Right renal cortex interstitium (tissue), 3 donors: ENCODE results near the gene UBE2Q1. TPM values are rescaled to one million over a fixed set of nuclear protein-coding genes. Genes with fewer than 3 reads are reported as not detected.

Experiments used
- DNase-seq, 3 donors: peaks; one replicate each; pipeline ENCODE4 v3.0.0-alpha.2; 2013; ENCODE audit warnings: low read depth in 3 of 3, low spot score in 2 of 3
- polyA plus RNA-seq, 3 donors: library from polyadenylated mRNA; unstranded; fragments of 120-200 nt; gene quantifications; one replicate each; pipeline ENCODE4 v1.2.1, GENCODE V29; 2013; ENCODE audit not compliant: insufficient read length in 3 of 3

Gene UBE2Q1
- polyA plus RNA-seq, 3 donors = 107 to 136 (median 124) TPM

- DNase-seq = no peak
Observed at GRCh38 chr1:154578058-154578418, 19.6 kb upstream of the UBE2Q1 start.

- no peak for DNase-seq
Observed at GRCh38 chr1:154577346-154578057, 19.0 kb upstream of the UBE2Q1 start.

GRCh38 chr1:154575951-154576566, 17.6 kb upstream of the UBE2Q1 start:
- DNase-seq = no peak

- no peak for DNase-seq
Observed at GRCh38 chr1:154575147-154575927, 16.9 kb upstream of the UBE2Q1 start.

- no peak for DNase-seq
Observed at GRCh38 chr1:154574716-154575115, 16.3 kb upstream of the UBE2Q1 start.

- no peak for DNase-seq
Observed at GRCh38 chr1:154573168-154573510, 14.7 kb upstream of the UBE2Q1 start.

GRCh38 chr1:154572468-154573167, 14.2 kb upstream of the UBE2Q1 start:
- DNase-seq = no peak

- DNase-seq = no peak
Observed at GRCh38 chr1:154571964-154572288, 13.5 kb upstream of the UBE2Q1 start.

GRCh38 chr1:154571244-154571963, 12.9 kb upstream of the UBE2Q1 start:
- DNase-seq = no peak

GRCh38 chr1:154568157-154568815, 9.8 kb upstream of the UBE2Q1 start:
- no peak for DNase-seq

GRCh38 chr1:154567386-154568156, 9.1 kb upstream of the UBE2Q1 start, which contains the start of gene CHRNB2:
TSS of gene CHRNB2 (plus strand) at chr1:154567778. CDS start at chr1:154568045, 267 bp downstream.
- peak in 1 of 3 donors; percentile 46 for DNase-seq

GRCh38 chr1:154565876-154566275, 7.4 kb upstream of the UBE2Q1 start:
- no peak for DNase-seq

GRCh38 chr1:154559466-154560044, 1.1 kb upstream of the UBE2Q1 start:
- DNase-seq = peak; percentile 87 to 91 (median 87)

- peak; percentile 89 to 95 (median 94) for DNase-seq
Observed at GRCh38 chr1:154558720-154559465, 431 bp upstream of the UBE2Q1 start.

- no peak for DNase-seq
Observed at GRCh38 chr1:154557248-154557938, 1.1 kb downstream of the UBE2Q1 start.

GRCh38 chr1:154556422-154556821, 2.0 kb downstream of the UBE2Q1 start:
- DNase-seq = no peak
